ENCODE measurements around the gene CFAP210. TPM values are rescaled to one million over a fixed set of nuclear protein-coding genes. Genes with fewer than 3 reads are reported as not detected.
A peak's percentile ranks its signal among the peaks of the same experiment; 100 is the strongest.

CFAP210 gene
- total and polyA plus RNA-seq, 11 donors = 0.11 TPM; not detected in 10

DNA sequence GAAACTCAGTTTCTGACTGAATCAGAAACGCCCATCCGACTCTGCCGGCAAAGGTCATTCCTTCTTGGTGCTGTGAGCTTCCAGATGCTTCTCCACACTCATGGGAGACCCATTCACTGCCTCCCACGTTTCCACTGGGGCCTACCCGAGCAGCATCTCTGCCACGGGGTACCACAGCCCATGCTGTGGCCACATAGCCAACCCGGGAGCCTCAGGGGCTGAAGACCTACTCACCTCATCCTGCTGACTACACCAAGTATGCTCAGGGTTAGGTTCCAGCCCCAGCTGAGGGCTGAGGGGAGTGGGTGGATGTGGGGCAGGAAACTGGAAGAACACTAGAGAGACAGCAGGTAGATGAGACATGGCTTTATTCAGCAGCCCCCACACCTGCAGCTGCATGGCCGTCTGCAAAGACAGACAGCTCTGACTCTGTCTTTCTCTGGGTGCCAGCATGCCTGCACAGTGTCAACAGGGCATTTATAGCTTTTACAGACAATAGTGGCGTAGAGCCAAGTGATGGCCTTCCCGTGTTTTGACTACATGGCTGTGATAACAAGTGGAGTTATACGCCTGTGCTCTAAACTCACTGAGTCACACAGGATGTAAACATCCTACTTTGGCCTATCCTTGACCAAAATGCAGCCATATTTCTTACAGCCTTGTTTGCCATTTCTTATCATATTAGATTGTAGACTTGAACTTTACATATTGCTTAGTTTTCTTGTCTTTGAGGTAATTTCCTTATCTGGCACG lies 22.9 kb upstream of the CFAP210 start:
- ATAC-seq (peak; percentile 40 to 61 (median 50)), DNase-seq (peak in 1 of 5 donors; percentile 49)
- Histone ChIP-seq H3K4me1 (peaks cover 0 to 26% (median 13%) of the 10 kb centered on the region in 12 donors), H3K36me3 (no peaks in the 10 kb centered on the region), H3K9me3 (no peaks in the 10 kb centered on the region), H3K27ac (peak overlapping the region in 1 of 12 donors; percentile 45), H3K4me3 (no peak overlapping the region), H3K27me3 (no peaks in the 10 kb centered on the region)
- intact Hi-C loops (cut with DNase I) = no loop called here
- WGBS, 4 donors = 52 to 61% (median 56%) methylated on average over 8 to 12 of the region's 12 CpGs
- TF ChIP-seq POLR2A (IDR thresholded peaks at IDR 0.05) = no peak
- TF ChIP-seq, protein P1, sequence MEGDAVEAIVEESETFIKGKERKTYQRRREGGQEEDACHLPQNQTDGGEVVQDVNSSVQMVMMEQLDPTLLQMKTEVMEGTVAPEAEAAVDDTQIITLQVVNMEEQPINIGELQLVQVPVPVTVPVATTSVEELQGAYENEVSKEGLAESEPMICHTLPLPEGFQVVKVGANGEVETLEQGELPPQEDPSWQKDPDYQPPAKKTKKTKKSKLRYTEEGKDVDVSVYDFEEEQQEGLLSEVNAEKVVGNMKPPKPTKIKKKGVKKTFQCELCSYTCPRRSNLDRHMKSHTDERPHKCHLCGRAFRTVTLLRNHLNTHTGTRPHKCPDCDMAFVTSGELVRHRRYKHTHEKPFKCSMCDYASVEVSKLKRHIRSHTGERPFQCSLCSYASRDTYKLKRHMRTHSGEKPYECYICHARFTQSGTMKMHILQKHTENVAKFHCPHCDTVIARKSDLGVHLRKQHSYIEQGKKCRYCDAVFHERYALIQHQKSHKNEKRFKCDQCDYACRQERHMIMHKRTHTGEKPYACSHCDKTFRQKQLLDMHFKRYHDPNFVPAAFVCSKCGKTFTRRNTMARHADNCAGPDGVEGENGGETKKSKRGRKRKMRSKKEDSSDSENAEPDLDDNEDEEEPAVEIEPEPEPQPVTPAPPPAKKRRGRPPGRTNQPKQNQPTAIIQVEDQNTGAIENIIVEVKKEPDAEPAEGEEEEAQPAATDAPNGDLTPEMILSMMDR (IDR thresholded peaks at IDR 0.05) = no peak

DNA sequence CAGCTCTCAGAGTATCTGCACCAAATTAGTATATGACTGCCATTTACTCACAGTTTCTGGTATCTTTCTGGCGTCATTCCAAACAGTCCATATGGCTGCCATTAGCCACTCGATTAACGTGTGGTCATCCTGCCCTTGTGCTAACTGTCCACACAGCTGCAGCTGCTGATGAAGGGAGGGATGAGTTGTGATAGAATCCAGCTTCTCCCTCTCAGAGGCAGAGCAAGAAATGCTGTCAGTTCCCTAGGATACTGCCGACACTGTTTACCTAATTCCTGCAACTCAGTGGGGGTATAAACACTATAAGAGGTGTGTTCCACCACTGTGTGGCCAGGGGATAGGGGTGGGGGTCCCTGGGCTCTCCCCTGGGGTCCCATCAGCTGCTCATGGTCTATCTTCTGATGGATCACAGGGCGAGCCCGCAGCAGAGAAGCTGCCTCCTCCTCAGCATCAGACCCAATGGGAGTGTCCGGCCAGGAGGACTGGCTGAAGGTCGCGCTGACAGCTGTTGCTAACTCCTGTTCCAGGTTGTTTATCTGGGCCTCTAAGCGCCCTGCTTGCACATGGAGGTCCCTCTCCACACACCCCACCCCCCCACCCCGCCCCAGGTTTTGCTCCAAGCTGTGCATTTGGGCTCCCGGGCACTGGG lies 22.2 kb upstream of the CFAP210 start:
- DNase-seq (peak in 1 of 5 donors; percentile 35), ATAC-seq (peak; percentile 33 to 52 (median 38))
- Histone ChIP-seq H3K27ac (peak overlapping the region in 1 of 12 donors; percentile 45), H3K9me3 (no peaks in the 10 kb centered on the region), H3K4me3 (peak overlapping the region in 1 of 12 donors; percentile 34), H3K4me1 (peaks cover 0 to 26% (median 13%) of the 10 kb centered on the region in 12 donors), H3K36me3 (no peaks in the 10 kb centered on the region), H3K27me3 (no peaks in the 10 kb centered on the region)
- intact Hi-C loops (cut with DNase I) = no loop called here
- TF ChIP-seq POLR2A (IDR thresholded peaks at IDR 0.05) = no peak
- TF ChIP-seq, protein P1 (IDR thresholded peaks at IDR 0.05) = no peak
- WGBS, 4 donors = 39 to 50% (median 46%) methylated on average over 3 to 12 of the region's 12 CpGs

DNA sequence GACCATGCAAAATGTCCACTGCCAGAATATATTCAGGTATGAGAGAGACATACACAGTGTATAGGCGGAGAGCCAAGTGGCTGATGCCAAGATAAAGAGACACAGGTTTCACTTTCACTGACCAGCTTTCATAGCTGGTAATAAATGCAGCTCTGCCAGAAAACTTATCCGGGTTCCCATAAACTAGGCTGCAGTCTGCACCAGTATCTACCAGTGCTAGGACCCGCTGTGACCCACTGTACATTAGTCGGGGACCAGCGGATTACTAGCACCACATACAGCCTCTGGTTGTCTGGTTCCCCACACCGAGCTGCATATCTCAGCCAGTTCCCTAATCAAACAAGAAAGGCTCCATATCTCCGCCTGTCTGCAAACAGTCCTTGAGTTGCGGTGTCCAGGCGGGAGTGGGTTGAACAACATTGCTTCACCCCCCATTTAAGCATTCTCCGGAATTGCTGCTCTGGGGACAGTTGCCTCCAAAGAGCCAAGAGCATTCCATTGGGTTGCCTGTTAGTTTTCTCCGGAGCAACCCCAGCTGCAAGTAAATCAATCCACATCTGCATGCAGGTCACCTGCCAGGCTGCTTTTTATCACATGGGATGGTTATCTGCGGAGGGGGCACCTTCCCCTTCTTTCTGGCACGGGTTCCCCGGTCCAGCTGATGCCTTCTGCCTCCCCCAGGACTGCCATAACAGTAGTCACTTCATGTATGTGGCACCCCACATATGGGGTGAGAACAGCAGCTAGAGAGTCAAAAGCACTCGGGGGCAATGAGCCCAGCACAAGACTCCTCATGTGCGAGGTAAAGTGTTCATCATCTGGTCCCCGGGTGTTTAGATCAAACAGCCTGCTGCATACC lies 21.4 kb upstream of the CFAP210 start:
- ATAC-seq (peak in 3 of 4 donors; percentile 10 to 23 (median 18)), DNase-seq (peak in 1 of 5 donors; percentile 24)
- H3K27ac ChIP-seq = no peak overlapping the region
- H3K36me3 ChIP-seq = no peaks in the 10 kb centered on the region
- H3K4me3 ChIP-seq = peak overlapping the region in 6 of 12 donors; percentile 7 to 34 (median 22)
- 36 to 42% (median 38%) methylated on average over 11 to 17 of the region's 17 CpGs for WGBS, 4 donors
- H3K27me3 ChIP-seq = no peaks in the 10 kb centered on the region
- no peak for TF ChIP-seq POLR2A (IDR thresholded peaks at IDR 0.05)
- TF ChIP-seq, protein P1 (IDR thresholded peaks at IDR 0.05) = no peak
- intact Hi-C loops (cut with DNase I) = no loop called here
- peaks cover 0 to 26% (median 13%) of the 10 kb centered on the region in 12 donors for H3K4me1 ChIP-seq
- H3K9me3 ChIP-seq = no peaks in the 10 kb centered on the region

Data from heart left ventricle (tissue), 16 donors.